NCI-H2171 (cell line): ENCODE measurements around the gene UNC50.

Source experiments
- DNase-seq: peaks from one replicate; lab custom pipeline; 2025; lab: John Stamatoyannopoulos, UW

Gene UNC50

GRCh38 chr2:98665677-98666076 is 57.3 kb downstream of the UNC50 start:
- DNase-seq, result no peak
